ENCODE data around the gene CRCP. TPM values are rescaled to one million over a fixed set of nuclear protein-coding genes. Genes with fewer than 3 reads are reported as not detected.
"Not testable (repeated sequence)": the region's sequence is repeated elsewhere in the genome, so short reads cannot be mapped to it uniquely, and the experiment has no call there.

Gene CRCP
- total RNA-seq, 1 experiment from 2014 or later, result 36.4 TPM

DNA sequence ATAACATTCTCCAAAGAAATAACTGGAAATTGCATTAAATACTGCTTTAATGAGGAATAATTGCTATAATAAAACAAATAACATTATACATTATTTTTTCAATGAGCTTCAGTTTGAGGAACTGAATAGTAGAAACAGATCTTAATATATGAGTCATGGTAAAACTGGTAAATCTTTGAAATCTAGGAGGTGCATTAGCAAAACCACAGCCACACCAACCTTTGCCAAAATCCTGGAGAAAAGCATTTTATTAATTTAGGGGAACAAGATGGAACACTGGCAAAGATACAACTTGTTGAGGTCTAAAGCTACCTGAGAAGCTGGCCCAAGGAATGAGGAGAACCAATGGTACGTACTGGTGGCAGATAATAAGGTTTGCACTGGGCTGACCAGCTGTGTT is 44.4 kb upstream of the CRCP start:
- intact Hi-C loops (cut with micrococcal nuclease), result no loop called here
- Histone ChIP-seq H3K9ac (ENCODE audit: low read length) (no peak overlapping the region), H3K4me3 (ENCODE audit: low read length) (no peak overlapping the region), H3K9me3 (ENCODE audit: low read length) (no peaks in the 10 kb centered on the region), H3K27me3 (ENCODE audit: low read length) (no peaks in the 10 kb centered on the region), H3K27ac (ENCODE audit: low read length) (no peak overlapping the region), H3K79me2 (ENCODE audit: low read length) (no peaks in the 10 kb centered on the region), H3F3A (ENCODE audit: low read length, unreplicated experiment) (no peaks in the 10 kb centered on the region), H3K36me3 (ENCODE audit: low read depth, low read length) (no peaks in the 10 kb centered on the region), H3K9me2 (replicated peaks; ENCODE audit: low read length) (no peaks in the 10 kb centered on the region), H3K4me2 (ENCODE audit: low read length) (no peak overlapping the region), H4K20me1 (ENCODE audit: low read length) (no peaks in the 10 kb centered on the region), H2AFZ (ENCODE audit: low read length) (no peak overlapping the region), H3K4me1 (ENCODE audit: insufficient read depth, low read length) (no peaks in the 10 kb centered on the region)
- ATAC-seq, result peak; percentile 43
- BruUV-seq (replicated peaks), result no TSS peak
- TF ChIP-seq EZH2 (IDR thresholded peaks at IDR 0.05; ENCODE audit: low read length, unreplicated experiment), result no peak
- TF ChIP-seq EZH2phosphoT487 (IDR thresholded peaks at IDR 0.05; ENCODE audit: borderline replicate concordance, low read length), result no peak
- TF ChIP-seq, protein P1, sequence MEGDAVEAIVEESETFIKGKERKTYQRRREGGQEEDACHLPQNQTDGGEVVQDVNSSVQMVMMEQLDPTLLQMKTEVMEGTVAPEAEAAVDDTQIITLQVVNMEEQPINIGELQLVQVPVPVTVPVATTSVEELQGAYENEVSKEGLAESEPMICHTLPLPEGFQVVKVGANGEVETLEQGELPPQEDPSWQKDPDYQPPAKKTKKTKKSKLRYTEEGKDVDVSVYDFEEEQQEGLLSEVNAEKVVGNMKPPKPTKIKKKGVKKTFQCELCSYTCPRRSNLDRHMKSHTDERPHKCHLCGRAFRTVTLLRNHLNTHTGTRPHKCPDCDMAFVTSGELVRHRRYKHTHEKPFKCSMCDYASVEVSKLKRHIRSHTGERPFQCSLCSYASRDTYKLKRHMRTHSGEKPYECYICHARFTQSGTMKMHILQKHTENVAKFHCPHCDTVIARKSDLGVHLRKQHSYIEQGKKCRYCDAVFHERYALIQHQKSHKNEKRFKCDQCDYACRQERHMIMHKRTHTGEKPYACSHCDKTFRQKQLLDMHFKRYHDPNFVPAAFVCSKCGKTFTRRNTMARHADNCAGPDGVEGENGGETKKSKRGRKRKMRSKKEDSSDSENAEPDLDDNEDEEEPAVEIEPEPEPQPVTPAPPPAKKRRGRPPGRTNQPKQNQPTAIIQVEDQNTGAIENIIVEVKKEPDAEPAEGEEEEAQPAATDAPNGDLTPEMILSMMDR (conservative IDR thresholded peaks at IDR 0.05; ENCODE audit: low read depth, low read length), result no peak
- POLR2A ChIA-PET (ENCODE audit: unreplicated experiment), result no interaction called here
- peak; percentile 7 for DNase-seq
- CTCF ChIA-PET, result no interaction called here

DNA sequence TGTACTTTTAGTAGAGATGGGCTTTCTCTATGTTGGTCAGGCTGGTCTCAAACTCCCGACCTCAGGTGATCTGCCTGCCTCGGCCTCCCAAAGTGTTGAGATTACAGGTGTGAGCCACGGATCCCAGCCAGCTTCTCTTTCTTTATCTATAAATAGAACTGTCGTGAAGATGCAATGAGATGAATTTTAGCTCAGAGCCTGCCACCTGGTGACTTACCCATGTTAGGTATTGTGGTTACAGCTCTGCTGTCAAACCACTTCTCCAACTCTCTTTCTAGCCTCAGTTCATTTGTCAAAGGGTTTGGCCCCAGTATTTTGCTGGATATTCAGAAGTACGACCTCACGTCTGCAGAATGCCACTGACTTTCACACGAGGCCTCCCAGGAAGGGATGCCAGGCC is 42.4 kb upstream of the CRCP start:
- H3F3A ChIP-seq (ENCODE audit: low read length, unreplicated experiment); H2AFZ ChIP-seq (ENCODE audit: low read length); POLR2A ChIA-PET (ENCODE audit: unreplicated experiment); intact Hi-C loops (cut with micrococcal nuclease); BruUV-seq (replicated peaks); H3K36me3 ChIP-seq (ENCODE audit: low read depth, low read length); H3K4me3 ChIP-seq (ENCODE audit: low read length); H3K9me3 ChIP-seq (ENCODE audit: low read length); H3K27me3 ChIP-seq (ENCODE audit: low read length); H3K9me2 ChIP-seq (replicated peaks; ENCODE audit: low read length); H3K27ac ChIP-seq (ENCODE audit: low read length); H3K4me2 ChIP-seq (ENCODE audit: low read length); H4K20me1 ChIP-seq (ENCODE audit: low read length); H3K9ac ChIP-seq (ENCODE audit: low read length); ATAC-seq; H3K4me1 ChIP-seq (ENCODE audit: insufficient read depth, low read length): not testable (repeated sequence)
- CTCF ChIA-PET, result interaction anchor here (0.8 to 1.8 kb wide), 2 partner anchors 29 to 42 kb away, joined by 3 to 12 read pairs; no protein-coding TSS in a partner anchor
- peak; percentile 18 for DNase-seq
- H3K79me2 ChIP-seq (ENCODE audit: low read length), result peaks cover 14% of the 10 kb centered on the region

DNA sequence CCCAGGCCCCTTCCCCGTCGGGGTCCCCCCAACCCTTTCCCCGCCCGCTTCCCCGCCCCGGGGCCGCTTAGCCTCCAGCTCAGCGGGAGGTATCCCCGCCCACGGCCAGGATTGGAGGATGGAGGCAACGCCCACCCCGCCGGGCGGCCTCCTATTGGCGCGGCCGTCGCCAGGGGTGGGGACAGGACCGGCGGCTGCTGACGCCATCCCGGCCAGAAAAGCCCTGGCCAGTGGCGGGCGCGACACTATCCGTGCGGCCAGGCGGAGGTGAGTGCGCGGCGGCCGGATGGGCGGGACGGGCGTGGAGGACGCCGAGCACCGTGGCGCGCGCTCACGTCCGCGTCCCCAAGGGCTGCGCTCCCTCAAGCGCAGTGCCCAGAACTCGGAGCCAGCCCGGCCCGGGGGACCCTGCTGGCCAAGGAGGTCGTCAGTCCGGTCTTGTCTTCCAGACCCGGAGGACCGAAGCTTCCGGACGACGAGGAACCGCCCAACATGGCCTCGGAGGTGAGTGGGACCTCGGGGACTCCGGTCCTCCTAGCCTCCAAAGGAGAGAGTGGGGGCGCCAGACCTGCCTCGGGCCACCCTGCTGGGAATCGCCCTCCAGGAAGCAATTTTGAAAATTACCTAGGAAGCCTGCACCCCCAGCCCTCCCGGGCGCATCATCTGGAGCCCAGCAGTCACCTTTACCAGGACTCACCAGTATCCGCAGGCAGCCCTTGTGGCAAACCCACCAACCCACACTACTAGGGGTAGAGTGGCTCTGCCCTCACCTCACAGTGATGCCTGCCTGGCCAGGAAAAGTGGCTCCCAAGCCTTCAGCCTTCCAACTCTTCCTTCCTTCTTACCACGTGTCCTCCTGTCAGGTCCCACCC is 38.8 kb upstream of the CRCP start, which contains the start of gene ASL:
Gene ASL, plus strand, starts transcription at position 230 of the 872 bp plus-strand sequence. Its CDS starts 263 bp downstream, at position 493.
- Histone ChIP-seq H3K79me2 (ENCODE audit: low read length) (peaks cover 15% of the 10 kb centered on the region), H3K9ac (ENCODE audit: low read length) (peak within 1 kb of the TSS; percentile 85), H3K4me1 (ENCODE audit: insufficient read depth, low read length) (peaks cover 10% of the 10 kb centered on the region; the same call in 1 of the 2 replicates), H3K9me2 (replicated peaks; ENCODE audit: low read length) (no peaks in the 10 kb centered on the region), H3K27ac (ENCODE audit: low read length) (no peak within 1 kb of the TSS), H3K4me3 (ENCODE audit: low read length) (peak within 1 kb of the TSS; percentile 96), H3F3A (ENCODE audit: low read length, unreplicated experiment) (no peaks in the 10 kb centered on the region), H3K36me3 (ENCODE audit: low read depth, low read length) (no peaks in the 10 kb centered on the region), H4K20me1 (ENCODE audit: low read length) (no peaks in the 10 kb centered on the region), H3K27me3 (ENCODE audit: low read length) (no peaks in the 10 kb centered on the region), H2AFZ (ENCODE audit: low read length) (peak within 1 kb of the TSS; percentile 89), H3K9me3 (ENCODE audit: low read length) (no peaks in the 10 kb centered on the region), H3K4me2 (ENCODE audit: low read length) (peak within 1 kb of the TSS; percentile 98)
- CTCF ChIA-PET, result interaction anchor here (0.6 to 1.1 kb wide), 3 partner anchors 45 to 304 kb away, joined by 4 to 13 read pairs (median 8); no protein-coding TSS in a partner anchor
- POLR2A ChIA-PET (ENCODE audit: unreplicated experiment), result interaction anchor here (0.6 to 0.7 kb wide), 2 partner anchors 12 to 237 kb away, joined by 4 to 5 read pairs; no protein-coding TSS in a partner anchor
- DNase-seq (peak; percentile 94), ATAC-seq (peak; percentile 99)
- TF ChIP-seq, protein P1 (conservative IDR thresholded peaks at IDR 0.05; ENCODE audit: low read depth, low read length), result no peak
- TF ChIP-seq EZH2phosphoT487 (IDR thresholded peaks at IDR 0.05; ENCODE audit: borderline replicate concordance, low read length) (no peak), EZH2 (IDR thresholded peaks at IDR 0.05; ENCODE audit: low read length, unreplicated experiment) (no peak)
- BruUV-seq (replicated peaks), result TSS peak; percentile 70
- intact Hi-C loops (cut with micrococcal nuclease), result loop anchor here (5.0 kb wide), 1 partner anchor 44 kb away; no protein-coding TSS in a partner anchor
